Stimulated activated naive CD8-positive, alpha-beta T cell treated with anti-CD3 and anti-CD28 coated beads, Interleukin-15, Interleukin-2, amounts not matched to agents 100 U/mL and 50 U/mL, for 24 hours (primary cell): ENCODE data around the gene PIP5K1A.
A peak's percentile ranks its signal among the peaks of the same experiment; 100 is the strongest.

Experiments used
- ATAC-seq: fragments of 150-1000 bp; cut with Tn5 transposase; one replicate; pipeline ENCODE4 v1.10.0; 2021
- DNase-seq: peaks from one replicate; pipeline ENCODE4 v3.0.0; 2021

PIP5K1A gene

GRCh38 chr1:151289080-151289935 is 91.0 kb downstream of the PIP5K1A start:
- ATAC-seq = no peak
- DNase-seq = no peak

GRCh38 chr1:151289991-151290708 is 91.8 kb downstream of the PIP5K1A start:
- DNase-seq (no peak), ATAC-seq (no peak)

DNA sequence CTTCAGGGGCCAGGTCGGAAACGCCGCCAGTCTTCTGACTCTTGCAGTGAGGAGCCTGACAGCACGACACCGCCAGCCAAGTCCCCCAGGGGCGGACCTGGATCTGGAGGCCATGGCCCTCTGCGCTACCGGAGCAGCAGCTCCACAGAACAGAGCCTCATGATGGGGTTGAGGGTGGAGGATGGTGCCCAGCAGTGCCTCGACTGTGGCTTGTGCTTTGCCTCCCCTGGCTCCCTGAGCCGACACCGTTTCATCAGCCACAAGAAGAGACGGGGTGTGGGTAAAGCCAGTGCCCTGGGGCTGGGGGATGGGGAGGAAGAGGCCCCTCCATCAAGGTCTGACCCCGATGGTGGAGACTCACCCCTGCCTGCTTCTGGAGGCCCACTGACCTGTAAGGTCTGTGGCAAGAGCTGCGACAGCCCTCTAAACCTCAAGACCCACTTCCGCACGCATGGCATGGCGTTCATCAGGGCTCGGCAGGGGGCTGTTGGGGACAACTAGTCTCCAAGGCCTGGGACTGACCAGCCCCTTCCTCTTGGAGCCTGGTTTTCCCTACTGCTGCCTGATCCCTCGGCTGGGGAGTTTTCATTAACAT is 92.5 kb downstream of the PIP5K1A start:
- ATAC-seq = no peak

GRCh38 chr1:151292207-151293030 is 94.1 kb downstream of the PIP5K1A start:
- DNase-seq (no peak), ATAC-seq (peak; percentile 29)

More for the DNA sequence above, 92.5 kb downstream of the PIP5K1A start:
- no peak for DNase-seq

DNA sequence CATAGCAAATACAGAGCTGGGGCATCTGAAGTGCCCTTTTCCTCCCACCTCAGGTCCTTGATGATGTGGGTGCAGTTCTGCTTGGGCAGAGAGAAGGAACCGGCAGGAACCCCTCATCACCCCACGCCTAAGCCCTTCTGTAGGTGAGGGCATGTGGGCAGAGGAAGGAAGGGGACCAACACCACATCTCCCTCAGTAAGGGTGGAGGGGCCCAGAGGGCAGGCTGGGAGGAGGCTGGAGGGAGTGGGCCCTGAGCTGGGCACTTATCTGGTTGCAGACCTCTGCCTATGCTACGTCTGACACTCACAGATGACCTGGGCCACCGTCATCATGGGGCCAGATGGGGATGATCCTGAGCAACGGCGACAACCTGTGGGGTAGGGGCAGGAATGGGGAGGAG is 94.7 kb downstream of the PIP5K1A start:
- DNase-seq = no peak
- ATAC-seq = no peak

DNA sequence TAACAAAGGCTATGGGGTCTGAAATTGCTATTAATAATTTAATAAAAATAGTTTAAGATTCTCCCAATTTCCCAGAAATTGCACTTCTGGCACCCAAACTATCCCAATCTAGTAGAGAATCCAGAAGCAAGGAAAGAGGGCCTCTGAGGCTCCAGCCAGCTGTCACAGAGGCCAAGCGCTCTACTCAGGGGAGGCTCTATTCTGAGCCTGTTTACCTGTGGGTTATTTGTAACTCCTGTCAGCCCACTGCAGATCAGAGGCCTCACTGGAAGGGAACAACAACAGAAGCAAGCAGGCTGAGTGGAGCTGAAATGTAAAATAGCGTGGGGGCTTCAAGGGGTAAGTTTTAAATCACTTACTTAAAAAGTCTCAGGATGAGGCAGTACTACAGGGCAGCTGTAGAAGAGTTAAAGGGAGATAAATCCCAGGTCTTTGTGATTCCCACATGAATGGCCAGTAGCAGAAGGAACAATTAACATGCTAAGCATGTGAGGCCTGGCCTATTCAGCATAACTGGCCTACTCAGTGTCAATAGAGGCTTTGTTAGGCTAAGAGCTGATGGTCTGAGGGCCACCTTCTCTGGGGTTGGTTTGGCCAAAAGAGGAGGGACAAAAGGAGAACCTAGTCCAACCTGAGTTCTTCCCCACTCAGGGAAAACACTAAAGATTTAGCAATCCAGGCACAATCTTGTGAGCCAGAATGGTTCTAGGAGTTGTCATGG is 96.5 kb downstream of the PIP5K1A start:
- ATAC-seq (no peak), DNase-seq (no peak)
